Adrenal gland (tissue), 12 donors: ENCODE measurements around the gene CGA. TPM values are rescaled to one million over a fixed set of nuclear protein-coding genes. Genes with fewer than 3 reads are reported as not detected.

Source experiments
- DNase-seq, 7 donors: peaks; one replicate each; pipeline ENCODE4 v3.0.0-alpha.2; 2019 to 2020
- H3K27ac ChIP-seq, 5 donors: fragments of 200-600 bp; sonication (generic) in 4 of 5; 1 replicate in 3 of 5; 2 replicates in 2 of 5; pipeline versions ENCODE4 v1.5.1 to v1.8.0; 2016 to 2020; ENCODE audit warnings: mild to moderate bottlenecking in 1 of 5
- H3K27me3 ChIP-seq: fragments of 200-600 bp; 2 replicates; pipeline ENCODE4 v1.8.0; 2021
- H3K36me3 ChIP-seq, 2 donors: fragments of 200-600 bp; replicated peaks in 1 of 2; 1 replicate in 1 of 2; 2 replicates in 1 of 2; pipeline versions ENCODE4 v1.5.1 to v1.8.0; 2018 to 2022
- H3K4me1 ChIP-seq, 2 donors: fragments of 200-600 bp; replicated peaks in 1 of 2; 1 replicate in 1 of 2; 2 replicates in 1 of 2; pipeline versions ENCODE4 v1.5.1 to v1.8.0; 2018 to 2021
- H3K4me3 ChIP-seq, 4 donors: fragments of 200-600 bp; sonication (generic) in 3 of 4; one replicate each; pipeline ENCODE4 v1.5.1; 2016 to 2018
- H3K9me3 ChIP-seq, 3 donors: fragments of 200-600 bp; sonication (generic) in 1 of 3; replicated peaks in 1 of 3; 1 replicate in 2 of 3; 2 replicates in 1 of 3; pipeline versions ENCODE4 v1.5.1 to v1.8.0; 2016 to 2021
- POLR2A ChIP-seq, 2 donors: fragments of 450-650 bp; IDR thresholded peaks; one replicate each; pipeline ENCODE4 v1.6.1; 2017; ENCODE audit warnings: antibody characterized with exemption in 2 of 2, mild to moderate bottlenecking in 2 of 2, moderate library complexity in 1 of 2
- WGBS, 4 donors: extraction: QIAGEN DNeasy Blood & Tissue Kit in 2 of 4; methylation state at CpG; one replicate each; pipeline versions ENCODE4 v1.1.5 to v1.1.7; 2013 to 2017; 5-methylcytosine and 5-hydroxymethylcytosine counted together
- intact Hi-C, 2 donors: fragments of 100-400 bp; cut with DNase I; formaldehyde crosslinking; loops; one replicate each; pipeline versions ENCODE4 v1.14.1 to v1.15.0; 2022 to 2023
- polyA plus RNA-seq, 3 donors: library from polyadenylated mRNA; stranded (reverse); fragments of 200-250 nt in 2 of 3; fragments of 350-450 nt in 1 of 3; fragmentation: Illumina TruSeq in 1 of 3; extraction: RNeasy Lipid Tissue Mini Kit (QIAGEN cat#74804) in 1 of 3; gene quantifications; one replicate each; pipeline ENCODE4 v1.2.3, GENCODE V29; 2013 to 2014
- total RNA-seq, 9 donors: library from RNA; depleted of rRNA in 4 of 9; stranded (reverse); fragments of >200 nt in 4 of 9; fragments of 120-200 nt in 1 of 9; fragmentation: NEBNext Ultra II Directional in 1 of 9; extraction: Animal tissue kit (Norgen Biotek cat#: 25700) in 1 of 9; gene quantifications; one replicate each; pipeline versions ENCODE4 v1.1.0 to v1.2.4, GENCODE V29; 2013 to 2023
- TF ChIP-seq, protein P1 (sequence below), 6 experiments: fragments of 450-650 bp in 4 of 6; fragments of 200-600 bp in 2 of 6; sonication (generic) in 1 of 6; IDR thresholded peaks; 1 replicate in 5 of 6; 2 replicates in 1 of 6; pipeline versions ENCODE4 v1.5.1 to v1.8.0; 2016 to 2021; ENCODE audit warnings: antibody characterized with exemption in 6 of 6, mild to moderate bottlenecking in 2 of 6, moderate library complexity in 1 of 6
- donor health status: healthy with polysubstance abuse.
- donor health status: Bipolar disorder and iron deficiency.
- donor health status: DM: yes; HTN: yes; CAD: no.
- donor health status: DM: no; HTN: no; CAD: no.
- donor health status: DM: no; HTN: no; CAD: no.
- donor health status: DM: yes; HTN: yes; CAD: no.

CGA gene
- total and polyA plus RNA-seq, 12 donors, result 0.29 to 0.83 (median 0.46) TPM; not detected in 7

DNA sequence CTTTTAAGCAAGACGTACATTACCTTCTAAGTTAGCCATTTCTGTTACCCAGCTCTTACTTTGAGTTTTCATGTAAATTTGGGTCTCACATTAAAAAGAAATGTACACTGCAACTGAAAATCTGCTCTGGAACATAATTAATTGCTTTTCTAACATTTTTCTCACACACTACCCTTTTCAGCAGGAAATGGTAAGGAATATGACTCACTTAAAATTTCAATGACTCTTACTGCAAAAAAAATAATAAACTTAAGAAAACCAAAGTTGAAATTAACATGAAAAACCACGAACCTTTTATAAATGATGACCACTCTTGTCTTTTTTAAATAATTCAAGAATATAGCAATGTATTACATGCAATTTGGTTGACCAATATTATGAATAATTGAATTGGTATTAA, 1.3 kb downstream of the CGA start:
- 55 to 58% (median 56%) methylated on average over 2 of the region's 2 CpGs for WGBS, 4 donors
- no peak for TF ChIP-seq POLR2A (IDR thresholded peaks at IDR 0.05)
- TF ChIP-seq, protein P1, sequence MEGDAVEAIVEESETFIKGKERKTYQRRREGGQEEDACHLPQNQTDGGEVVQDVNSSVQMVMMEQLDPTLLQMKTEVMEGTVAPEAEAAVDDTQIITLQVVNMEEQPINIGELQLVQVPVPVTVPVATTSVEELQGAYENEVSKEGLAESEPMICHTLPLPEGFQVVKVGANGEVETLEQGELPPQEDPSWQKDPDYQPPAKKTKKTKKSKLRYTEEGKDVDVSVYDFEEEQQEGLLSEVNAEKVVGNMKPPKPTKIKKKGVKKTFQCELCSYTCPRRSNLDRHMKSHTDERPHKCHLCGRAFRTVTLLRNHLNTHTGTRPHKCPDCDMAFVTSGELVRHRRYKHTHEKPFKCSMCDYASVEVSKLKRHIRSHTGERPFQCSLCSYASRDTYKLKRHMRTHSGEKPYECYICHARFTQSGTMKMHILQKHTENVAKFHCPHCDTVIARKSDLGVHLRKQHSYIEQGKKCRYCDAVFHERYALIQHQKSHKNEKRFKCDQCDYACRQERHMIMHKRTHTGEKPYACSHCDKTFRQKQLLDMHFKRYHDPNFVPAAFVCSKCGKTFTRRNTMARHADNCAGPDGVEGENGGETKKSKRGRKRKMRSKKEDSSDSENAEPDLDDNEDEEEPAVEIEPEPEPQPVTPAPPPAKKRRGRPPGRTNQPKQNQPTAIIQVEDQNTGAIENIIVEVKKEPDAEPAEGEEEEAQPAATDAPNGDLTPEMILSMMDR (IDR thresholded peaks at IDR 0.05), result no peak
- no peak for DNase-seq
- no peaks in the 10 kb centered on the region for H3K27me3 ChIP-seq
- no peaks in the 10 kb centered on the region for H3K9me3 ChIP-seq
- intact Hi-C loops, result no loop called here
- no peaks in the 10 kb centered on the region for H3K36me3 ChIP-seq
- no peaks in the 10 kb centered on the region for H3K4me1 ChIP-seq
- H3K4me3 ChIP-seq, result no peak overlapping the region
- no peak overlapping the region for H3K27ac ChIP-seq

DNA sequence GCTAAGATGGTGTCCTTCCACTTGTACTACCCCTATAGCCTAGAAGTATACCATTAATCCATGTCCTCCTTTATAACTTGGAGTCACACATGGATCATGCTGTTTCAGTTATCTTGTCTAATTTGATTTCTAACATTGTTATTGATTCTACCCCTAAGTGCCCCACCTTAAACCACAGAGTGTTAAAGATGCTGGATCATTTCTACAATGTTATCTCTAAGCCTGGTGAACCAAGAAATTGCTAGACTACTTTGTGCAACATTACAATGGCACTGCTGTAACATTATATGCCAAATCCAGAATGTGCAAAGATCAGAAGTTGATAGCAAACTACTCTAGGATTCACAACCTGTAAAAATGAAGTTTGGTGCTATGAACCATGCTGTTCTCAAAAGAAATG, 1.7 kb downstream of the CGA start:
- Histone ChIP-seq H3K27me3 (no peaks in the 10 kb centered on the region), H3K4me3 (no peak overlapping the region), H3K27ac (no peak overlapping the region), H3K4me1 (no peaks in the 10 kb centered on the region), H3K9me3 (no peaks in the 10 kb centered on the region), H3K36me3 (no peaks in the 10 kb centered on the region)
- TF ChIP-seq, protein P1 (IDR thresholded peaks at IDR 0.05), result no peak
- TF ChIP-seq POLR2A (IDR thresholded peaks at IDR 0.05), result no peak
- intact Hi-C loops, result no loop called here
- no peak for DNase-seq

DNA sequence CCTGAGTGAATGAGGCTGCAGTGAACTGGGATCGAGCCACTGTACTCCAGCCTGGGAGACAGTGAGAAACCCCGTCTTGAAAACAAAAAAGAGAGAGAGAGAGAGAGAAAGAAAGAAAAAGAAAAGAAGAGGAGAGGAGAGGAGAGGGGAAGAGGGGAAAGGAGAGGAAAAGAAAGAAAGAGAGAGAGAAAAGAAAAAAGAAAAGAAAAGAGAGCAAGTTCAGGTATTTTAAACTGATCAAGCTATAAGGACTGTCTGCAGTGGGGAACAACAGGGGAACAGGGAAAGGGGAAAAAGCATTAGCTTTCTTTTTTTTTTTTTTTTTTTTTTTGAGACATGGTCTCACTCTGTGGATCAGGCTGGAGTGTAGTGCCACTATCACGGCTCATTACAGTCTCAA, 2.5 kb downstream of the CGA start:
- H3K27me3 ChIP-seq, result no peaks in the 10 kb centered on the region
- H3K27ac ChIP-seq, result no peak overlapping the region
- H3K4me3 ChIP-seq, result no peak overlapping the region
- TF ChIP-seq POLR2A (IDR thresholded peaks at IDR 0.05), result no peak
- TF ChIP-seq, protein P1 (IDR thresholded peaks at IDR 0.05), result no peak
- DNase-seq, result no peak
- intact Hi-C loops, result no loop called here
- 39 to 81% (median 72%) methylated on average over 3 of the region's 3 CpGs for WGBS, 4 donors
- no peaks in the 10 kb centered on the region for H3K36me3 ChIP-seq
- H3K9me3 ChIP-seq, result no peaks in the 10 kb centered on the region
- no peaks in the 10 kb centered on the region for H3K4me1 ChIP-seq

- Histone ChIP-seq H3K27ac (no peak overlapping the region), H3K9me3 (no peaks in the 10 kb centered on the region), H3K27me3 (no peaks in the 10 kb centered on the region), H3K4me3 (no peak overlapping the region), H3K4me1 (no peaks in the 10 kb centered on the region), H3K36me3 (no peaks in the 10 kb centered on the region)
- intact Hi-C loops, result no loop called here
- WGBS, 4 donors, result 86 to 95% (median 90%) methylated on average over 2 of the region's 2 CpGs
- DNase-seq, result no peak
- TF ChIP-seq, protein P1 (IDR thresholded peaks at IDR 0.05), result no peak
- no peak for TF ChIP-seq POLR2A (IDR thresholded peaks at IDR 0.05)
These were observed 5.8 kb downstream of the CGA start for GRCh38 chr6:87089135-87089534.
